ENCODE results near the gene OTUD7B. TPM values are rescaled to one million over a fixed set of nuclear protein-coding genes. Genes with fewer than 3 reads are reported as not detected.

OTUD7B gene
- total and polyA plus RNA-seq, 9 of the 15 experiments (the other 6 are each of a cell fraction or from before 2014, with no cell fraction given), result 0.96 to 18.8 (median 7.4) TPM

GRCh38 chr1:149888247-149888998 lies 122.1 kb downstream of the OTUD7B start (continued):
- no peak for TF ChIP-seq PBX2 (CRISPR knock-in tag; IDR thresholded peaks at IDR 0.05; ENCODE audit: low read depth)
- peak; percentile 16 for TF ChIP-seq PBX2 (tag; conservative IDR thresholded peaks at IDR 0.05; ENCODE audit: low read depth)
- no peak for TF ChIP-seq JUNB (CRISPR knock-in tag; conservative IDR thresholded peaks at IDR 0.05)
- TF ChIP-seq SNRNP70 (optimal IDR thresholded peaks at IDR 0.05; ENCODE audit: low read depth, low read length), result no peak
- 0 out of 2 replicates have a peak, but pooled peaks have one; percentile 50 for TF ChIP-seq DMBX1 (CRISPR knock-in tag; IDR thresholded peaks at IDR 0.05; ENCODE audit: borderline replicate concordance)
- TF ChIP-seq ZNF77 (CRISPR knock-in tag; IDR thresholded peaks at IDR 0.05), result no peak
- TF ChIP-seq E2F1 (CRISPR knock-in tag; IDR thresholded peaks at IDR 0.05), result no peak
- TF ChIP-seq FOXJ3 (CRISPR knock-in tag; IDR thresholded peaks at IDR 0.05), result no peak
- TF ChIP-seq SRSF9 (IDR thresholded peaks at IDR 0.05; ENCODE audit: borderline replicate concordance, low read depth, low read length), result no peak
- no peak for TF ChIP-seq SPI1 (IDR thresholded peaks at IDR 0.05; ENCODE audit: borderline replicate concordance, low read depth, low read length)
- 0 out of 2 replicates have a peak, but pooled peaks have one; percentile 73 for TF ChIP-seq MXI1 (IDR thresholded peaks at IDR 0.05; ENCODE audit: low read depth, low read length)
- TF ChIP-seq NFYB (IDR thresholded peaks at IDR 0.05; ENCODE audit: extremely low read depth, insufficient read length), result no peak
- TF ChIP-seq RFX5 (IDR thresholded peaks at IDR 0.05; ENCODE audit: low read depth, low read length), result peak; percentile 37; the same call in 1 of the 2 replicates

Other genes with a start within 250 kb of the OTUD7B start
Only the 7 nearest of the 9 such genes appear.
- 0.18 and 0.53 TPM in 2 replicates for gene BOLA1, start 111.2 kb downstream of the OTUD7B start, total RNA-seq (2014; rRNA removed)
- gene BOLA1, start 111.2 kb downstream of the OTUD7B start, total RNA-seq (2014; rRNA removed; fragmentation: Illumina TruSeq; extraction: Trizol), result 0.58 and 1.4 TPM in 2 replicates
- gene BOLA1, start 111.2 kb downstream of the OTUD7B start, total RNA-seq (2015; rRNA removed; fragmentation: Illumina TruSeq; extraction: Trizol), result 0.19 and 0.40 TPM in 2 replicates
- gene BOLA1, start 111.2 kb downstream of the OTUD7B start, total RNA-seq (2021), result 0.76 and 0.82 TPM in 2 replicates
- 0.28 and 0.42 TPM in 2 replicates for gene BOLA1, start 111.2 kb downstream of the OTUD7B start, polyA plus RNA-seq (2011; rRNA removed)
- 0.18 TPM in 1 of 2 replicates, not detected in the other for gene BOLA1, start 111.2 kb downstream of the OTUD7B start, polyA plus RNA-seq (2014; fragmentation: Illumina TruSeq; extraction: Trizol)
- not detected for gene BOLA1, start 111.2 kb downstream of the OTUD7B start, polyA plus RNA-seq (2014; fragmentation: Nextera tagmentation; extraction: Ambion mirVana)
- 0.43 and 1.2 TPM in 2 replicates for gene BOLA1, start 111.2 kb downstream of the OTUD7B start, polyA plus RNA-seq (2014; rRNA removed)
- 0.08 and 0.09 TPM in 2 replicates for gene SV2A, start 92.9 kb downstream of the OTUD7B start, total RNA-seq (2014; rRNA removed)
- 0.06 and 0.11 TPM in 2 replicates for gene SV2A, start 92.9 kb downstream of the OTUD7B start, total RNA-seq (2014; rRNA removed; fragmentation: Illumina TruSeq; extraction: Trizol)
- 0.04 and 0.07 TPM in 2 replicates for gene SV2A, start 92.9 kb downstream of the OTUD7B start, total RNA-seq (2015; rRNA removed; fragmentation: Illumina TruSeq; extraction: Trizol)
- gene SV2A, start 92.9 kb downstream of the OTUD7B start, total RNA-seq (2021), result 0.20 and 0.22 TPM in 2 replicates
- gene SV2A, start 92.9 kb downstream of the OTUD7B start, polyA plus RNA-seq (2011; rRNA removed), result 0.12 and 0.14 TPM in 2 replicates
- 0.10 and 0.30 TPM in 2 replicates for gene SV2A, start 92.9 kb downstream of the OTUD7B start, polyA plus RNA-seq (2014; fragmentation: Illumina TruSeq; extraction: Trizol)
- under 1 TPM in 1 of 2 experiments, not detected in 1; 0.10 TPM for gene SV2A, start 92.9 kb downstream of the OTUD7B start, polyA plus RNA-seq (2014; fragmentation: Nextera tagmentation; extraction: Ambion mirVana)
- 0.16 and 0.20 TPM in 2 replicates for gene SV2A, start 92.9 kb downstream of the OTUD7B start, polyA plus RNA-seq (2014; rRNA removed)
- 11.0 and 13.0 TPM in 2 replicates for gene SF3B4, start 82.9 kb downstream of the OTUD7B start, total RNA-seq (2014; rRNA removed)
- gene SF3B4, start 82.9 kb downstream of the OTUD7B start, total RNA-seq (2014; rRNA removed; fragmentation: Illumina TruSeq; extraction: Trizol), result 28.2 and 28.4 TPM in 2 replicates
- gene SF3B4, start 82.9 kb downstream of the OTUD7B start, total RNA-seq (2015; rRNA removed; fragmentation: Illumina TruSeq; extraction: Trizol), result 30.0 and 31.3 TPM in 2 replicates
- gene SF3B4, start 82.9 kb downstream of the OTUD7B start, total RNA-seq (2021), result 78.5 and 87.1 TPM in 2 replicates
- gene SF3B4, start 82.9 kb downstream of the OTUD7B start, polyA plus RNA-seq (2011; rRNA removed), result 18.1 and 33.3 TPM in 2 replicates
- gene SF3B4, start 82.9 kb downstream of the OTUD7B start, polyA plus RNA-seq (2014; fragmentation: Illumina TruSeq; extraction: Trizol), result 88.0 and 101 TPM in 2 replicates
- 1 to 10 TPM; 3.0 to 8.3 TPM for gene SF3B4, start 82.9 kb downstream of the OTUD7B start, polyA plus RNA-seq (2014; fragmentation: Nextera tagmentation; extraction: Ambion mirVana)
- 22.8 and 26.1 TPM in 2 replicates for gene SF3B4, start 82.9 kb downstream of the OTUD7B start, polyA plus RNA-seq (2014; rRNA removed)
- 0.09 and 0.53 TPM in 2 replicates for gene MTMR11, start 73.8 kb downstream of the OTUD7B start, total RNA-seq (2014; rRNA removed)
- 0.38 and 0.51 TPM in 2 replicates for gene MTMR11, start 73.8 kb downstream of the OTUD7B start, total RNA-seq (2014; rRNA removed; fragmentation: Illumina TruSeq; extraction: Trizol)
- gene MTMR11, start 73.8 kb downstream of the OTUD7B start, total RNA-seq (2015; rRNA removed; fragmentation: Illumina TruSeq; extraction: Trizol), result 0.38 and 0.40 TPM in 2 replicates
- 0.56 and 1.3 TPM in 2 replicates for gene MTMR11, start 73.8 kb downstream of the OTUD7B start, total RNA-seq (2021)
- gene MTMR11, start 73.8 kb downstream of the OTUD7B start, polyA plus RNA-seq (2011; rRNA removed), result 1.6 and 1.8 TPM in 2 replicates
- 0.73 and 0.76 TPM in 2 replicates for gene MTMR11, start 73.8 kb downstream of the OTUD7B start, polyA plus RNA-seq (2014; fragmentation: Illumina TruSeq; extraction: Trizol)
- gene MTMR11, start 73.8 kb downstream of the OTUD7B start, polyA plus RNA-seq (2014; fragmentation: Nextera tagmentation; extraction: Ambion mirVana), result under 1 TPM; 0.34 to 0.45 TPM
- 0.60 and 1.0 TPM in 2 replicates for gene MTMR11, start 73.8 kb downstream of the OTUD7B start, polyA plus RNA-seq (2014; rRNA removed)
- gene VPS45, start 57.0 kb upstream of the OTUD7B start, total RNA-seq (2014; rRNA removed), result 17.9 and 21.3 TPM in 2 replicates
- 42.6 and 44.6 TPM in 2 replicates for gene VPS45, start 57.0 kb upstream of the OTUD7B start, total RNA-seq (2014; rRNA removed; fragmentation: Illumina TruSeq; extraction: Trizol)
- gene VPS45, start 57.0 kb upstream of the OTUD7B start, total RNA-seq (2015; rRNA removed; fragmentation: Illumina TruSeq; extraction: Trizol), result 34.1 and 34.4 TPM in 2 replicates
- 27.0 and 27.4 TPM in 2 replicates for gene VPS45, start 57.0 kb upstream of the OTUD7B start, total RNA-seq (2021)
- gene VPS45, start 57.0 kb upstream of the OTUD7B start, polyA plus RNA-seq (2011; rRNA removed), result 37.1 and 48.2 TPM in 2 replicates
- gene VPS45, start 57.0 kb upstream of the OTUD7B start, polyA plus RNA-seq (2014; fragmentation: Illumina TruSeq; extraction: Trizol), result 30.8 and 38.3 TPM in 2 replicates
- 10 to 100 TPM; 21.3 to 43.6 TPM for gene VPS45, start 57.0 kb upstream of the OTUD7B start, polyA plus RNA-seq (2014; fragmentation: Nextera tagmentation; extraction: Ambion mirVana)
- 24.1 and 31.5 TPM in 2 replicates for gene VPS45, start 57.0 kb upstream of the OTUD7B start, polyA plus RNA-seq (2014; rRNA removed)
- 13.3 and 16.2 TPM in 2 replicates for gene PLEKHO1, start 139.2 kb upstream of the OTUD7B start, total RNA-seq (2014; rRNA removed)
- 6.8 and 6.9 TPM in 2 replicates for gene PLEKHO1, start 139.2 kb upstream of the OTUD7B start, total RNA-seq (2014; rRNA removed; fragmentation: Illumina TruSeq; extraction: Trizol)
- gene PLEKHO1, start 139.2 kb upstream of the OTUD7B start, total RNA-seq (2015; rRNA removed; fragmentation: Illumina TruSeq; extraction: Trizol), result 8.5 and 8.6 TPM in 2 replicates
- 9.7 and 11.1 TPM in 2 replicates for gene PLEKHO1, start 139.2 kb upstream of the OTUD7B start, total RNA-seq (2021)
- gene PLEKHO1, start 139.2 kb upstream of the OTUD7B start, polyA plus RNA-seq (2011; rRNA removed), result 9.6 and 11.7 TPM in 2 replicates
- gene PLEKHO1, start 139.2 kb upstream of the OTUD7B start, polyA plus RNA-seq (2014; fragmentation: Illumina TruSeq; extraction: Trizol), result 9.9 and 10.3 TPM in 2 replicates
- under 1 TPM; 0.39 to 0.52 TPM for gene PLEKHO1, start 139.2 kb upstream of the OTUD7B start, polyA plus RNA-seq (2014; fragmentation: Nextera tagmentation; extraction: Ambion mirVana)
- gene PLEKHO1, start 139.2 kb upstream of the OTUD7B start, polyA plus RNA-seq (2014; rRNA removed), result 10.2 and 13.3 TPM in 2 replicates
- gene ANP32E, start 225.4 kb upstream of the OTUD7B start, total RNA-seq (2014; rRNA removed), result 62.5 and 67.0 TPM in 2 replicates
- gene ANP32E, start 225.4 kb upstream of the OTUD7B start, total RNA-seq (2014; rRNA removed; fragmentation: Illumina TruSeq; extraction: Trizol), result 105 and 135 TPM in 2 replicates
- gene ANP32E, start 225.4 kb upstream of the OTUD7B start, total RNA-seq (2015; rRNA removed; fragmentation: Illumina TruSeq; extraction: Trizol), result 89.4 and 93.3 TPM in 2 replicates
- gene ANP32E, start 225.4 kb upstream of the OTUD7B start, total RNA-seq (2021), result 67.8 and 92.4 TPM in 2 replicates
- 34.3 and 60.4 TPM in 2 replicates for gene ANP32E, start 225.4 kb upstream of the OTUD7B start, polyA plus RNA-seq (2011; rRNA removed)
- 110 and 124 TPM in 2 replicates for gene ANP32E, start 225.4 kb upstream of the OTUD7B start, polyA plus RNA-seq (2014; fragmentation: Illumina TruSeq; extraction: Trizol)
- 100 to 1,000 TPM; 133 to 197 TPM for gene ANP32E, start 225.4 kb upstream of the OTUD7B start, polyA plus RNA-seq (2014; fragmentation: Nextera tagmentation; extraction: Ambion mirVana)
- 99.8 and 104 TPM in 2 replicates for gene ANP32E, start 225.4 kb upstream of the OTUD7B start, polyA plus RNA-seq (2014; rRNA removed)

All from K562 (cell line).